ENCODE results near the gene RBFOX2.

The RBFOX2 gene

DNA sequence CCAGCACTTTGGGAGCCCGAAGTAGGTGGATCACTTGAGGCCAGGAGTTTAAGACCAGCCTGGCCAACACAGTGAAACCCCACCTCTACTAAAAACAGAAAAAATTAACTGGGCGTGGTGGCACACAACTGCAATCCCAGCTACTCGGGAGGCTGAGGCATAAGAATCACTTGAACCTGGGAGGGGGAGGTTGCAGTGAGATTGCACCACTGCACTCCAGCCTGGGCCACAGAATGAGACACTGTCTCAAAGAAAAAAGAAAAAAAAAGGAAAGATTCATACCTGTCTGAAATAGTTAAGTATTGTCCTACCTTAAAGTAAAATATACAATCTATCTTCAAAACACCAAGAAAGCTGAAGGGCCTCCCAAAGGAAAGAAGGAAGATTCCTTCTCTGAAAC is 20.1 kb downstream of the RBFOX2 start:
- Mint-ChIP-seq H3K27ac (peak overlapping the region; percentile 22), H3K36me3 (ENCODE audit: low read depth) (peaks cover 13% of the 10 kb centered on the region), H3K4me1 (peaks cover 61% of the 10 kb centered on the region), H3K9me3 (peaks cover 3% of the 10 kb centered on the region), H3K4me3 (no peak overlapping the region), H3K27me3 (ENCODE audit: low read depth, poor library complexity) (no peaks in the 10 kb centered on the region)
- DNase-seq, result no peak
- TF ChIP-seq, protein P1, sequence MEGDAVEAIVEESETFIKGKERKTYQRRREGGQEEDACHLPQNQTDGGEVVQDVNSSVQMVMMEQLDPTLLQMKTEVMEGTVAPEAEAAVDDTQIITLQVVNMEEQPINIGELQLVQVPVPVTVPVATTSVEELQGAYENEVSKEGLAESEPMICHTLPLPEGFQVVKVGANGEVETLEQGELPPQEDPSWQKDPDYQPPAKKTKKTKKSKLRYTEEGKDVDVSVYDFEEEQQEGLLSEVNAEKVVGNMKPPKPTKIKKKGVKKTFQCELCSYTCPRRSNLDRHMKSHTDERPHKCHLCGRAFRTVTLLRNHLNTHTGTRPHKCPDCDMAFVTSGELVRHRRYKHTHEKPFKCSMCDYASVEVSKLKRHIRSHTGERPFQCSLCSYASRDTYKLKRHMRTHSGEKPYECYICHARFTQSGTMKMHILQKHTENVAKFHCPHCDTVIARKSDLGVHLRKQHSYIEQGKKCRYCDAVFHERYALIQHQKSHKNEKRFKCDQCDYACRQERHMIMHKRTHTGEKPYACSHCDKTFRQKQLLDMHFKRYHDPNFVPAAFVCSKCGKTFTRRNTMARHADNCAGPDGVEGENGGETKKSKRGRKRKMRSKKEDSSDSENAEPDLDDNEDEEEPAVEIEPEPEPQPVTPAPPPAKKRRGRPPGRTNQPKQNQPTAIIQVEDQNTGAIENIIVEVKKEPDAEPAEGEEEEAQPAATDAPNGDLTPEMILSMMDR (IDR thresholded peaks at IDR 0.05), result no peak

DNA sequence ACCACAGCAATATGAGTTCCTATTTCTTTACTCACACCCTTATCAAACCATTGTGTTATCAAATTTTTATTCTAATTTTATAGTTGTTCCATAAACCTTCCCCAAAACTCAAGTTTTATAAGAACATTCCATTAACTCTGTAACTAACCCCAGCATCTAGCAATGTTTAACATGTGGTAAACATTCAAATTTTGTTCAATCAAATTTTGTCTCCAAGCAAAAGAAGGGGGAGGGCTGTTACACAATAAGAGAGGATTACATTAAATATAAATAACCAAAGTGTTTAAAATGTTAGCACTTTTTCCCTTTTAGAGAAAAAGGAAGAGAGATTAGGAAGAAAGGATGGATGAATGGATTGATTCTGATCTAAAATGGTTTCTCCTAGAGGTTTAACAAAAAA is 20.5 kb downstream of the RBFOX2 start:
- Mint-ChIP-seq H3K36me3 (ENCODE audit: low read depth) (peaks cover 14% of the 10 kb centered on the region), H3K27ac (no peak overlapping the region), H3K4me3 (no peak overlapping the region), H3K9me3 (peaks cover 3% of the 10 kb centered on the region), H3K27me3 (ENCODE audit: low read depth, poor library complexity) (no peaks in the 10 kb centered on the region), H3K4me1 (peaks cover 57% of the 10 kb centered on the region)
- no peak for DNase-seq
- TF ChIP-seq, protein P1 (IDR thresholded peaks at IDR 0.05), result no peak

DNA sequence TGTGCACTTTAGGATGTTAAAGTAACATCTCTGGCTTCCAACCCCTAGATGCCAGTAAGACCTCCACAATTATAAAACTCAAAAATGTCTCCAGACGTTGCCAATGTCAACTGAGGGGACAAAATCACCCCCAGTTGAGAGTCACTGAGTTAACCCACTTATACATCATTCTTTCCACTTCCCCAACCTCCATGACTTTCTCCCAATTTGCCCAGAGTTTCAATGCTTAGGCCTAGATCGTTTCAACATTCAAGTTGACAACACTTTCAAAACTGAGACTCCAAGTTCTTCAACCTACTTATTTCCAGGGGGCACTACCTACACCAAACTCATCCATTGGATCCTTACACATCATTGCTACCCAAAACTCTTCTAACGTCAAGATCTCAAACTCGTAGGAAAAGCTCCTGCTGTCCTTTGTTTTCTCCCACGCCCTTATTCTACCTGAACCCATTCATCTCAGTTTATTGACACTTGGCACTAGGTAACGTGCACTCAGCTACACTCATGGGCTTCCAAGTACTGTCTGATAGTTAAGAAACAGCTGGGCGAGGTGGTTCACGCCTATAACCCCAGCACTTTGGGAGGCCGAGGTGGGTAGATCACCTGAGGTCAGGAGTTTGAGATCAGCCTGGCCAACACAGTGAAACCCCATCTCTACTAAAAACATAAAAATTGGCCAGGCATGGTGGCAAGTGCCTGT is 24.5 kb downstream of the RBFOX2 start:
- peaks cover 23% of the 10 kb centered on the region for H3K36me3 Mint-ChIP-seq (ENCODE audit: low read depth)
- H3K27me3 Mint-ChIP-seq (ENCODE audit: low read depth, poor library complexity), result no peaks in the 10 kb centered on the region
- H3K27ac Mint-ChIP-seq, result peak overlapping the region; percentile 17
- no peak for DNase-seq
- H3K4me1 Mint-ChIP-seq, result peaks cover 42% of the 10 kb centered on the region
- TF ChIP-seq, protein P1 (IDR thresholded peaks at IDR 0.05), result no peak
- H3K4me3 Mint-ChIP-seq, result no peak overlapping the region
- peaks cover 3% of the 10 kb centered on the region for H3K9me3 Mint-ChIP-seq

DNA sequence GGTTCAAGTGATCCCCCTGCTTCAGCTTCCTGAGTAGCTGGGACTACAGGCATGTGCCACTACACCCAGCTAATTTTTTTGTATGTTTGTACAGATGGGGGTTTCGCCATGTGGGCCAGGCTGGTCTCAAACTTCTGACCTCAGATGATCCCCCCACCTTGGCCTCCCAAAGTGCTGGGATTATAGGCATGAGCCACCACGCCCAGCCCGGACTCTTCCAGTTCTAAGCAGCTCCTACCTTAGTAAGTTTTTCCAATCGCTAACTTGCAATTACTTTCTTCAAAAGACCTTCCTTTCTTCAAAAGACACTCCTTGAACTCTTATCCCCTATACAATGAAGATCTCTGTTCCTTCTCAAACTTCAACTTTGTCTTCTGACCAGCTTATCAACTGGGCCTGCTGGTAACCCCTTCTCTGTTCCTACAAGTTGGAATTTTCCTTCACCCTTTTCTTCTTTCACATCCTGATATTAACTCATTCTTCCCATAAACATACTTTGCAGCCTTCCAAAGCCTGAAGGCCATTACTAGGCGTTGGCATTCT is 25.8 kb downstream of the RBFOX2 start:
- no peak for DNase-seq
- no peak overlapping the region for H3K4me3 Mint-ChIP-seq
- peaks cover 36% of the 10 kb centered on the region for H3K4me1 Mint-ChIP-seq

DNA sequence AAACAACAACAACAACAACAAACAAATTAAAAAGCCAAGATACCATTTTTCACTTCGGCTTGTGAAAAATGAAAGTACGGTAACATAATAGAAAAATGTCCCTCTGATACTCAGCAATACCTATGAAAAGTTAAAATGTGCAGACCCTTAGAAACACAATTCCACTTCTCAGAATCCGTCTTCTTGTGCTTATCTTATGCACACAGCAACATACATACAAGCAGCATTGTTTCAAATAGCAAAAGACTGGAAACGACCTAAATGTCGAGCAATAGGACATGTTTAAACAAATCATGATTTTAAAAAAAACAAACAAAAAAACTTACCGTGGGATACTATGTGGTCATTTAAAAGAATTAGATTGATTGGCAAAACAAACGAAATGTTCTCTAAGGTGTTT is 26.5 kb downstream of the RBFOX2 start:
- Mint-ChIP-seq H3K9me3 (peaks cover 3% of the 10 kb centered on the region), H3K27me3 (ENCODE audit: low read depth, poor library complexity) (no peaks in the 10 kb centered on the region), H3K36me3 (ENCODE audit: low read depth) (peaks cover 33% of the 10 kb centered on the region), H3K4me1 (peaks cover 43% of the 10 kb centered on the region), H3K4me3 (no peak overlapping the region), H3K27ac (peak overlapping the region; percentile 74)
- DNase-seq, result no peak
- TF ChIP-seq, protein P1 (IDR thresholded peaks at IDR 0.05), result no peak

More for the DNA sequence above, 25.8 kb downstream of the RBFOX2 start:
- Mint-ChIP-seq H3K9me3 (peaks cover 3% of the 10 kb centered on the region), H3K27me3 (ENCODE audit: low read depth, poor library complexity) (no peaks in the 10 kb centered on the region), H3K36me3 (ENCODE audit: low read depth) (peaks cover 33% of the 10 kb centered on the region), H3K27ac (no peak overlapping the region)
- TF ChIP-seq, protein P1 (IDR thresholded peaks at IDR 0.05), result no peak

DNA sequence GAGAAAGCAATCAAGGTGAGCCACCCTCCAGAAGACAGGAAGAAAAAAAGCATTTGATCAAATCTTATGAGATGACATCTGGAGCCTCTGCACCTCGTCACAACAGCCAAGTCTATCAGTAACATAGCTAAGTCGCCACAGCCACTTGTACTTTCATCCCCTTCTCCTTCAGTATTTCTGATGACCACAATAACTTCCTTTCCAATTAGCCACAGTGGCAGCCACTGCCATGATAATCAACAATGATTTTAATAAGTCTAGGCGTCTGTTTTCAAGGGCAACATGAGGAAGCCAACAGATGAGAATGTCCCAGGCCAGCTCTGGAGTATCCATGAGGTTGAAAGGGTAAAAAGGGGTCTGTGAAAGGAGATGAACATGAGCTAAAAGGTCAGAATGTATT is 29.9 kb downstream of the RBFOX2 start:
- Mint-ChIP-seq H3K4me3 (no peak overlapping the region), H3K27me3 (ENCODE audit: low read depth, poor library complexity) (peaks cover 4% of the 10 kb centered on the region), H3K36me3 (ENCODE audit: low read depth) (peaks cover 37% of the 10 kb centered on the region), H3K4me1 (peaks cover 57% of the 10 kb centered on the region), H3K9me3 (peaks cover 4% of the 10 kb centered on the region), H3K27ac (peak overlapping the region; percentile 53)
- TF ChIP-seq, protein P1 (IDR thresholded peaks at IDR 0.05), result no peak
- no peak for DNase-seq

All from nephron progenitor cell (in vitro differentiated cells).